Right kidney (tissue), 1 donor: ENCODE measurements around the gene MTX1.
"Not testable (repeated sequence)": the region's sequence is repeated elsewhere in the genome, so short reads cannot be mapped to it uniquely, and the experiment has no call there.

ENCODE experiments used
- DNase-seq: peaks from one replicate; pipeline ENCODE4 v3.0.0-alpha.2; 2016

The MTX1 gene

DNA sequence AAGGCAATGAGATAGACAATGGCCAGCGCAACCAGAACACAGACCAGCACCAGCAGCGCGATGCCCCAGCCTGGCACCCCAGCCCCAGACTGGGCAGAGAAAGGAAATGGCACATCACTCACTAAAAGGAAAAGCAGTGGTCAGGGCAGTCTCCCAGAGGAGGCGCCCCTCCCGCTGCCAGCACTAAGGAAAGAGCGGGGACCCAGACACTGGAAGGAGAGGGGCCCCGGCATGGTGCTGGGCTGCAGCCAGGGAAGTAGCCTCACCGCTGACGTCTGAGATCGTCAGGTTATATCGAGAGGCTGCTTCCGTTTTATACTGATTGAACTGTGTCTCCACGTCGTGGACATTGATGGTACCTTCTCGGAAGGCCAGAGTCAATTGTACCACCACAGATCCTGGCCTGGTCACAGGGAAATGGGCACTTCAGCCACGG, 21.0 kb upstream of the MTX1 start:
- DNase-seq, result no peak

DNA sequence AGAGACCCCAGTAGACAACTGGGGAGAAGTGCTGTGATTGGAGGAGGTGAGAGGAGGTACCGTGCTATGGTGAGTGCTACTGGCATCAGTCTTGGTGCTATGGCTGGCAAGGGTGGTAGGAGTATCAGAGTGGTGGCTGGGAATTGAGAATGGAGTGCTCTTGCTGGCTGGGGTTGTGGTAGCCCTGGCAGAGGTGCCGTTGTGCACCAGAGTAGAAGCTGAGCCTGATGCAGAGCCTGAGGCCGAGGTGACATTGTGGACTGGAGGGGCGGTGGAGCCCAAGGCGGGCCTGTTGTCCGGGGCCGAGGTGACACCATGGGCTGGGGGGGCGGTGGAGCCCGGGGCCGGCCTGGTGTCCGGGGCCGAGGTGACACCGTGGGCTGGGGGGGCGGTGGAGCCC, 20.2 kb upstream of the MTX1 start:
- no peak for DNase-seq

DNA sequence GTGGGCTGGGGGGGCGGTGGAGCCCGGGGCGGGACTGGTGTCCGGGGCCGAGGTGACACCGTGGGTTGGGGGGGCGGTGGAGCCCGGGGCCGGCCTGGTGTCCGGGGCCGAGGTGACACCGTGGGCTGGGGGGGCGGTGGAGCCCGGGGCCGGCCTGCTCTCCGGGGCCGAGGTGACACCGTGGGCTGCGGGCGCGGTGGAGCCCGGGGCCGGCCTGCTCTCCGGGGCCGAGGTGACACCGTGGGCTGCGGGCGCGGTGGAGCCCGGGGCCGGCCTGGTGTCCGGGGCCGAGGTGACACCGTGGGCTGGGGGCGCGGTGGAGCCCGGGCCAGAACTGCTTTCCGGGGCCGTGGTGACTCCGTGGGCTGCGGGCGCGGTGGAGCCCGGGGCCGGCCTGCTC, 18.6 kb upstream of the MTX1 start:
- not testable (repeated sequence) for DNase-seq

DNA sequence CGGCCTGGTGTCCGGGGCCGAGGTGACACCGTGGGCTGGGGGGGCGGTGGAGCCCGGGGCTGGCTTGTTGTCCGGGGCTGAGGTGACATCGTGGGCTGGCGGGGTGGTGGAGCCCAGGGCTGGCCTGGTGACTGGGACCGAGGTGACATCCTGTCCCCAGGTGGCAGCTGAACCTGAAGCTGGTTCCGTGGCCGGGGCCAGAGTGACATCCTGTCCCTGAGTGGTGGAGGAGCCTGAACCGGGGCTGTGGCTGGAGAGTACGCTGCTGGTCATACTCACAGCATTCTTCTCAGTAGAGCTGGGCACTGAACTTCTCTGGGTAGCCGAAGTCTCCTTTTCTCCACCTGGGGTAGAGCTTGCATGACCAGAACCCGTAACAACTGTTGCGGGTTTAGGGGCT, 16.6 kb upstream of the MTX1 start:
- no peak for DNase-seq

DNA sequence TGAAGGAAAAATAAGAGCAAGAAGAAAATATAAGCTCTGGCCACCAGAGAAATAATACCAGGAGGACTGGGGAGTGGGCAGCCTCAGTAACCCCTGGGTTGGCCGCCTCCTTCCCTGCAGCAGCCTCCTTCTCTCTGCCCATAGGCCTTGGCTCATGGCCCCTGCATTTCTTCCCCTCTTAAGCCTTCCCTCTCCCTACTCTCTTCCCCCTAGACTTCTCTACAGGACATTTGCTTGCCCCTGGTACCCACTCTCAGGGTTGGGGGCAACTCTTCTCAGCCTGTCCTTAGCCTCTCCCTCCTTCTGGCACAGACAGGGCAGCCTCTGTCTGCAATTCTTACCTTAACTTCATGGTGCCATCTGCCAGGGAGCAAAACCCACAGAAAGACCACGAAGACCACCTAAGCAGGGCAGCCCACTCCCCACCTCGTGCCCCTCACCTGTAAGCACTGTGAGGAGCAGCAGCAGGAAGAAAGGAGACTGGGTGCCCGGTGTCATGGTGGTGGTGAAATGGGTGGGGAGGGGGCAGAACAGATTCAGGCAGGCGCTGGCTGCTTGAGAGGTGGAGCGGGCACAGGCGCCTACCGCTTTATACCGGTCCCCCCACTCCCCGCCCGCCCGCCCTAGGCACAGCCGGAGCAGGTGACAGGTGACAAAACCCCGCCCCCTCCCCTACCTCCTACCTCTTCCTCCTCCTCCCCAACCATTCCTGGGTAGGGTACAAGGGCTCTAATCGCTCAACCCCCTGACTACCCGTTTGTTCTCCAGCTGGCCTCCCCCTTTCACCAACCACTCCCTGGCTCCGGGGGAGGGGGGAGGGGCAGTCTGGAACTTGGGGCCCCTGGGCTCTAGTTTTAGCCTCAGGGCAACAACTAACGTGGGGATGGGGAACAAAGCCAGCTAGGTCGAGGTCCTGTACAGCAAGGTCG, 15.9 kb upstream of the MTX1 start:
- DNase-seq, result peak; percentile 39

DNA sequence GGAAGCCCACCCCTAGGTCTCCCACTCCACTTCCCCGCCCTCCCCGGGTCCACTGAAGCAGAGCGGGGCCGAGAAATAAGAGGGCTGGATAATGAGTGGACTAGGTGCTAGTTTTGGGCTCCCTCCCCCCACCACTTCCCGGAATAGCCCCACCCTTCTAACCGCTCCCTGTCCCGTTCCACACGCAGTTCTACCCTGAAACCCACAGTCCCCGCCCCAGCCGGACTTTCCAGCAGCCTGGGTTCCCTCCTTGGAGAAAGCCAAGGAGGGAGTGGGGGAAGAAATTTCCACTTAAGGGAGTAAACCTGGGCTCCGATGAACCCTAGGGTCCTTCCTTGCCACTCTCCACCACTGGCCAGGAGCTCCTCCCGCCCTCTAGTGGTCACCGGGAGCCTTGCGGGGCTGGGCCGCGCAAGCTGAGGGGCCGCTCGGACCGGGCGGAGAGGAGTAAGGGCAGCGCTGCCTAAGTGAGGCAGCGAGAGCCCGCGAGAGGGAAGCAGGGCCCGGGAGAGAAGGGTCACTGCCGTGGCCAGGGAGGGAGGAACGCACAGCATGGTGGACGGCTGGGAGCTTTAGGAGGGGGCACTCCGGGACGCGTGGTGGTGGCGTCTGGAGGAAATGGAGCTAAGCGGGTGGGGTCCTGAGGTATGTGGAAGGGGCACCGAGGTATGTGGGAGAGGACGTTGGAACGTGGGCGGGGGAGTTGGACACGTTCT, 15.1 kb upstream of the MTX1 start:
- DNase-seq, result peak; percentile 95

DNA sequence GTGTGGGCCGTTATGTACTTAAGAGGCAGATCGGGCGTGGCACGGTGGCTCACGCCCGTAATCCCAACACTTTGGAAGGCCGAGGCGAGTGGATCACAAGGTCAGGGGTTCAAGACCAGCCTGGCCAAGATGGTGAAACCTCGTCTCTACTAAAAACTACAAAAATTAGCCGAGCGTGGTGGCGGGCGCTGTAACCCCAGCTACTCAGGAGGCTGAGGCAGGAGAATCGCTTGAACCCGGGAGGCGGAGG, 14.6 kb upstream of the MTX1 start:
- not testable (repeated sequence) for DNase-seq

DNA sequence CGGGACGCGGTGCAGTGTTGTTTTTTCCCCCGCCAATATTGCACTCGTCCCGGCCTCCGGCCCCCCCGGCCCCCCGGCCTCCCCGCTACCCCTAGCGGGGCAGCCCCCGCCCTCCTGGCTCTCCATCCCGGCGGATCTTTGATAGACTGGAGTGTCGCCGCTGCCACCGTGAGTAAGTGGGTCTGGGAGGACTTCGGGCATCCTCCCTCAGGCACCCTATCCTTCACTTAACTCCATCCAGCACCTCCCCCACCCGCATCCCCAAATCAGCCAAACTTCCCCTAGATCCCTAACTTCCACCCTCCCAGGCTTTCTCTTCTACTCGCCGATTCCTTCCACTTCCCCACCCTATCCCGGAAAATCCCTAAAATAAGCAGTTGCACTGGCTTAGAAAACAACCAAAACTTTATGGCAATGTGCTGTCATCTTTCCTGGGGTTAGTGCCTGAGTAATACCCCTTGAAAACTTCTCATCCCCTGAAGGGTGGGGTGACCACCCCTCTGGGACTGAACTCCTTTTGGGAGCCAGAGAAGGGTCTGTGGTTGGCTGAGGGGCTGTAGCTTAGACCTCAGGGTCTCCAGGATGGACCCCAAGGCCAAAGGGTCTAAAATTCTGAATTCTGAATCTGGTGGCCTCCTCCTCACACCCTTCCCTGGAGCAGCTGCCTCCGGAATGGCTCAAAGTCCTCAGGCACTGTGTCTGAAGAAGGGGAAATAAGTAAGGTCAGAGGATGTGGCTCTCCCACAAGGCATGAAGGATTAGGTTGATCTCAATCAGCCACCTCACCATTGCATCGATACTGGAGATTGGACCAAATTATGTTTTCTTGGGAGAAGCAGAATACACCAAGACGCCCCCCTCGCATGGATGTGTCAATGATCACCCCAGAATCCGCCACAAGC, 13.0 kb upstream of the MTX1 start:
- DNase-seq, result no peak

DNA sequence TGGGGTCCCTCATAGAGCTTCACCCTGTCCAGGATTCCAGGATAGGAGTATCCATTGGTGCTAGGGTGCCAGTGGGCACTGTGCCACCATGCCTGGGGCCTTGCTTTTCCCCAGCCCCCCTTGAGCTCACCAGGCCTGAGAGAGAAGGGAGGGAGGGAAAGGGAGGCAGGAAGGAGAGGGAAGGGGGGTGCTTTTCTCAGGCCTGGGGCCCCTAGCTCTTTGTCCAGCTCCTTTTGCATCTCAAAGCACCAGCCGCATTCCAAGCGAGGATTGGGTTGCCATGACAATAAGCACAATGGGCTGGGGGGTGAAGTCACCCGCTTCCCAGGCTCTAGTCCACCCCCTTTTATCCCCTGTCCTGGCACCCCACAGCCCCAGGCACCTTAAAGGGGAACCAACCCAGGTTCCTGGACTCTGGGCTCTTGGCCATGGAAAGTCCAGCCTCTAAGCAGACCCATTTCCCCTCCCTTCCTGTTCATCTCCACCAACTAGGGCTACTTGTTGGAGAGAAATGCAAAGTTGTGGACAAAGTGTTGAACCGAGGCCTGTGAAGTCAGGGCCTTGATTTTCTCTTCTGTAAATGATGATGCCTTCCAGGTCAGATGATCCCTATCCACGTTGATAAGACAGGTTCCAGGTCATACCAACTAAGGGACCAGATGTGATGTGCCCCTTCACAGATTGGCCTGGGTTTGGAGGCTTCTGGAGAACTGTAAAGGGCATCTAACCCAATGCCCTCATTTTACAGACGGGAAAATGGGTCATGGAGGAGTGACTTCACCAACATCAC, 12.2 kb upstream of the MTX1 start:
- DNase-seq, result no peak

DNA sequence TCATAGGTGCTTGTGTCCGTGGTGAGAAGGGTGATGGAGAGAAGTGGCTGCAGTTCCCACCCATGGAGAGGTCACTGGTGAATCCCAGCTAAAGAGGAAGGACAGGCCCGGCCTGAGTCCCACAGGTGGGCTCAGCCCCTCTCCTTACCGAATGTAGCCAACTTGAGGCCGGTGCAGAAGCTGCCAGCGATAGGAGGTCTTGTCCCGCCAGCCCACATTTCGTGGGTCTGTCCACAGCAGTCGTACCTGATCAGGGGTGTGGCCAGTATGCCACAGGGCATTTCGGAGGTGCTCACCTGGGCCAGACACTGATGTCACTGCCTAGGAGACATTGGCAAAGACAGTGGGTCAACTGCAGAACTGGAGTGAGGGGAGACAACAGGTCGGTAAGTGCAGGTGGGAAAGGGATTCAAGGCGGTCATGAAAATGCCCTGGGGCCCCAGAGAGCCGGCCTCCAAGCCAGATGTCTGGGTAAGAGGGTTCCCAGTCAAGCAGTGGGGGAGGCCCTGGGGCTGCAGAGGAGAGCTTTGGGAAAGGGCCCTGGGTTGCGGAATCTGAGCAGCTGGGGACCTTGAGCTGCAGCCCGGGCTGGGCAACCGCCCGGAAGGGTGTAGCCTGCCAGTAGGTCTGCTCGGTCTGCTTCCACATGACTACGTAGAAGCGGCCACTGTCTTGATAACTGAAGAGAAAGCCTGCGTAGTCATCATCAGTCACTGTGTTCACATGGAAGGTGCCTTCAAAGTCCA, 11.4 kb upstream of the MTX1 start:
- no peak for DNase-seq

DNA sequence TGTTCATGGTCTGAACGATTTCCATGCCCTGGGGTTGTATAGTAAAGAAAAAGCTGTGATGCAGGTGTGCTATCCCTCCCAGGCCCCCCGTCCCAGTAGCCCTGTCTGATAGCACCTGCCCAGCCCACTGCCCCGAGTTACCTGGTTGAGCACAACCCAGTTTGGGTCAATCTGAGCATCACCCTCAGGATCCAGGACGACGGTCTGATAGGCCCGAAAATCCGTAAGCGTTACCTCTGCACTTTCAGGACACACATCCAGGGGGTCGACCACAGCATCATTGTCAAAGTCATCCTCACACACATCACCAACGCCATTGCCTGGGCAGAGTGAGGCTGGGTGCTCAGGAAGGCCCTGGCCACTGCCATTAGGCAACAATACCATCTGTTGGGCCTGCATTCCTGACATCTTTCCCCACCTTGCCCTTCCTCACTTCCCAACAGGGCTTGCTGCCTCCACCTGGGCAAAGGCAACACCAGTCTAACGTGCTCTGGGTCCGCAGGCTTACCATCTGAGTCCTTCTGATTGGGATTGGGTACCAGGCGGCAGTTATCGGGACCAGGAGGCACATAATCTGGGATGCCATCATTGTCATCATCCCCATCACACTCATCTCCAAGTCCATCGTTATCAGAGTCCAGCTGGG, 10.5 kb upstream of the MTX1 start:
- no peak for DNase-seq

DNA sequence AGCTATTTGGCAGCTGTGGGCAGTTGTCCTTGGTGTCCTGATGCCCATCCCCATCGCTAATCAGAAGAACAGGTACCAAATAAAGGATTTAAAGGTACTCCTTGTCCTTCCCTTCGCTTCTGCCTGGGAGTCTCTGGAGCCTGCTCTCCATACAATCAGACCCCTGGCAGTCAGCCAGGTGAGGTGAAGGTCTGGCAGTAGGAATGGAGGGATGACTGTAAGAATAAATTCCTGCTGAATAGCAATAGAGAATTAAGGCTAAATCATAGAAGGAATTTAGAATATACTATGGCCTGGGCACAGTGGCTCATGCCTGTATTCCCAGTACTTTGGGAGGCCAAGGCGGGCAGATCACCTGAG, 10.0 kb upstream of the MTX1 start:
- DNase-seq, result no peak

DNA sequence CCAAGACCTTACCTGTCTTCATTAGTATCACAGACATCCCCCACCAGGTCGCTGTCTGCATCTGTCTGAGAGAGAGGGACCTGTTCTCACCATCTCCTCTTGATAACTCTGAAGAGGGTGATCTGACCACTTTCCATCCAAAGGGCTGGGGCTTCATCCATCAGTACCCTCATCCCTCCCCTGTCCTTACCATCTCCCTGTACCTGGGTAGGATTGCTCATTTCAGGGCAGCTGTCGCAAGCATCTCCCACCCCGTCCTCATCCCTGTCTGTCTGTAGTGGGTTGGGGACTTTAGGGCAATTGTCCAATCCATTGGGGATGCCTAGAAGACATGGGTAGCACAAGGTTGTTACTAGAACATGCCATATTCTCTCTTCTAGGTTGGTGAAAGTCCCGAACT, 8.7 kb upstream of the MTX1 start:
- DNase-seq, result no peak

DNA sequence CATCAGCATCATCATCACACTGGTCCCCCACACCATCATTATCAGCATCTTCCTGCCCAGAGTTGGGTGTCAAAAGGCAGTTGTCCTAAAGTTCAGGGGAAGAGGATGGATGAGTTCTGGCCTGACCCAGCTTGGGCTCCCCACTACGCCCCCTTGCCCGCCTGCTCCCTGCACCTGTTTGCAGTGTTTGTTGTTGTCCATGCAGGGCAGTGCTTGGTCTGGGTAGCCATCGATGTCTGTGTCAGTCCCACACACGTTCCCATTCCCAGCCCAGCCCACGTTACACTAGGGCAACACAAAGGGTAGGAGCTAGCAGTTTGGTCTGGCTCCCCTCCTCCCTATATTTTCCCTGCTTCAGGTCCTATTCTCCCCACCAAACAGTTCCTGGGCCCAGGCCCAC, 7.6 kb upstream of the MTX1 start:
- no peak for DNase-seq

DNA sequence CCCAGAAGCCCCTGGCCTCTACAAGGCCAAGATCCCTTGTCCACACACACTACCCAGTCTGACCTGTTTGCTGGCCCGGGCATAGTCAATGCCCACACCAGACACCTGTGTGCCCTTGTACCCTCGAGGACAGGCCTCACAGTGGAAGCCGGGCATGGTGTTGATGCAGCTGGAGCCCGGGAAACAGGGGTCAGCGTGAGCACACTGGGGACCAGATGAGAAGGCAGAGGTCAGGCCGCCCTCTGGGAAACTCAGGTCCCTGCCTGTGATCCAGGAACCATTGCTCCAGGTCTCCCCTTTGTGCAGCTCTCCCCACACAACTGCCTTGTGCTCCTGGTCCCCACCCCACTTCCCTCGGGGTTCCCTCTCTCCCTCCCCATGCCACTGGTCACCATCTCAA, 6.3 kb upstream of the MTX1 start:
- no peak for DNase-seq

DNA sequence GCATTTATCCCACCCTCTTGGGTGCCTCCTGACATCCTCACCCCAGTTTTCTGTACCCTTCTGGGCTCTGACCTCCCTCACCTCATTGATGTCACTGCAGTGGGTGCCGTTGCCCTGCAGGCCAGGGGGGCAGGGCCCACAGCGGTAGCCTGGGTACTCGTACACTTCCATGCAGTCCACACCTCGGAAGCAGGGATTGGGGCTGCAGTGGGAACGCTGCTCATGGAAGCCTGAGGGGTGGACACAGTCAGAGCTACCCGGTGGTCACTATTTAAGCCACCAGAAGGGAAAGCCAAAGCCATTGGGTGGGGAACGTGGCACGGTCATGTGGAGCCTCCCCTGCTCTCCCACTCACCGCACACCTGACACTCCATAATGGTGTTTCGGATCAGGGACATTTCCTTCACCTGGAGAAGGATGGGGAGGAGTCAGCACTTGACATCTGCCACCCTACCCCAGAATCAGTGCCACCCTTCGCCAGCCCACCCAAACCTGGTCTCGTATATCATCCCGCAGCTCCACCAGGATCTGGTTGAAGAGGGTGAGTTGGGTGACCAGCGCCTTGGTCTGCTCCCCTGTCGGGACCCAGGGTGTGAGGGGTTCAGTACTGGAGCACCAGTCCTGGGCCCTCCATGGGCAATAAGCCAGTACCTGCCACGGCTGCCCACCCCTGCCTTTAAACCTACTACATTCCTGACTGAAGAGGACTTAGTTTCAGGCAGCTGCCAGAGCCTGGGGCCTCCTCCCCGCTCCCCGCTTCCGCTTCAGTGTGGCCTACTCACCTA, 5.6 kb upstream of the MTX1 start:
- no peak for DNase-seq

DNA sequence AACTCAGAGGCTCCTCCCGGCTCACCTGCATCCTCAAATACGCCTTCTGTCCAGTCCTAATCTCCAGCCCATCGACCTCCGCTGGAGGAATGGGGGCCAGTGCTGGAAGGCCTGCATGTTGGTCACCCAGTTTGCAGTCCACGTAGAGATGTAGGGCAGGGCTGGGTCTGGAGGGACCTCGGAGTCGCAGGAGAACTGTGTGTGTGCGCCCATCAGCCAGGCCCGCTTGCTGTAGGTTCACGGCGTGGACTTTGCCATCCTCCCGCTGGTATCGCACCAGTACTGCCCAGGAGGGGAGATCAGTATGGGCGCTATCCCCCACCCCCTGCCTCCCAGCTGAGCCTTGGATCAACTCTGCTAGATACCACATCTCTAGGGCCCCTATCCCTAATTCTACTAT, 3.5 kb upstream of the MTX1 start:
- DNase-seq, result no peak

DNA sequence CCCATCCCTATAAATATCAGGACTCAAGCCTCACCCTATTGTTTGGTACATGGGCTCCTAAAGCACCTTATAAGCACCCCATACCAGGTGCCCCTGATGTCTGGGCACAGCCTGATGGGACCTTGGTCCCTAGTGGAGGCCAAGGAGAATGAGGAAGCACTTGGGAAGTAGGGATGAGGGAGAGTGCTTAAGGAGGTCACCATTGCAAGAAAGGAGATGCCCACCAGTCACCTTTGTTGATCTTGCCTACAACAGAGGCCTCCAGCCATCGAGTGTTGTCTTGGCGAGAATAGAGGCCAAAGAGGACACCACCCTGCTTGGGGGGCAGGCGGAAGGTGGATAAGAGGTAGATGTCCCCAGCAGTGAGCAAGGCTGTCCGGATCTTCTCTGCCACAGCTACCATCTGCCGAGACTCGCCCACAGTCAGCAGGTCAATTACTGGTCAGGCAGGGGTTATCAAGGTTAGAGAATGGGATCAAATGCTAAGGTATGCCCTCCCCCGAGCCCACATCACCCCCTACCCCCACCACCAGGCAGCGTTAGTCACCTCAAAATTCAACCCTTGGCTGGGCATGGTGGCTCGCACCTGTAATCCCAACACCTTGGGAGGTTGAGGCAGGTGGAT, 2.4 kb upstream of the MTX1 start:
- no peak for DNase-seq
